ENCODE results near the gene ZSWIM6.
A peak's percentile ranks its signal among the peaks of the same experiment; 100 is the strongest.

Gene ZSWIM6

GRCh38 chr5:61333321-61333953, 1.4 kb downstream of the ZSWIM6 start:
- DNase-seq = peak in 2 of 4 experiments; percentile 15 to 21

GRCh38 chr5:61333954-61334867, 2.2 kb downstream of the ZSWIM6 start:
- DNase-seq = no peak

- no peak for DNase-seq
These were observed 3.0 kb downstream of the ZSWIM6 start for GRCh38 chr5:61334868-61335615.

GRCh38 chr5:61339764-61340163, 7.7 kb downstream of the ZSWIM6 start:
- no peak for DNase-seq

GRCh38 chr5:61340775-61341361, 8.8 kb downstream of the ZSWIM6 start:
- no peak for DNase-seq

GRCh38 chr5:61342071-61342501, 10.0 kb downstream of the ZSWIM6 start:
- no peak for DNase-seq

GRCh38 chr5:61344187-61344944, 12.3 kb downstream of the ZSWIM6 start:
- DNase-seq = no peak

GRCh38 chr5:61346511-61346910, 14.5 kb downstream of the ZSWIM6 start:
- no peak for DNase-seq

- no peak for DNase-seq
These were observed 15.0 kb downstream of the ZSWIM6 start for GRCh38 chr5:61347080-61347479.

GRCh38 chr5:61348447-61348846, 16.4 kb downstream of the ZSWIM6 start:
- DNase-seq = no peak

GRCh38 chr5:61349935-61350334, 17.9 kb downstream of the ZSWIM6 start:
- no peak for DNase-seq

GRCh38 chr5:61350535-61350934, 18.5 kb downstream of the ZSWIM6 start:
- no peak for DNase-seq

GRCh38 chr5:61351733-61352132, 19.7 kb downstream of the ZSWIM6 start:
- DNase-seq = no peak

- no peak for DNase-seq
These were observed 20.1 kb downstream of the ZSWIM6 start for GRCh38 chr5:61352180-61352579.

- no peak for DNase-seq
These were observed 20.6 kb downstream of the ZSWIM6 start for GRCh38 chr5:61352612-61353156.

GRCh38 chr5:61353293-61353692, 21.2 kb downstream of the ZSWIM6 start:
- DNase-seq = no peak

- DNase-seq = no peak
These were observed 22.1 kb downstream of the ZSWIM6 start for GRCh38 chr5:61354199-61354598.

GRCh38 chr5:61357745-61358144, 25.7 kb downstream of the ZSWIM6 start:
- DNase-seq = no peak

- DNase-seq = no peak
These were observed 30.8 kb downstream of the ZSWIM6 start for GRCh38 chr5:61362796-61363368.

- no peak for DNase-seq
These were observed 31.5 kb downstream of the ZSWIM6 start for GRCh38 chr5:61363401-61364114.
